GM21619 (cell line): ENCODE measurements around the gene ELAC1.

Source experiments
- ATAC-seq: cut with Tn5 transposase; IDR thresholded peaks from one replicate; pipeline ENCODE4 v1.9.1; 2021; ENCODE audit not compliant: unreplicated experiment

The ELAC1 gene

DNA sequence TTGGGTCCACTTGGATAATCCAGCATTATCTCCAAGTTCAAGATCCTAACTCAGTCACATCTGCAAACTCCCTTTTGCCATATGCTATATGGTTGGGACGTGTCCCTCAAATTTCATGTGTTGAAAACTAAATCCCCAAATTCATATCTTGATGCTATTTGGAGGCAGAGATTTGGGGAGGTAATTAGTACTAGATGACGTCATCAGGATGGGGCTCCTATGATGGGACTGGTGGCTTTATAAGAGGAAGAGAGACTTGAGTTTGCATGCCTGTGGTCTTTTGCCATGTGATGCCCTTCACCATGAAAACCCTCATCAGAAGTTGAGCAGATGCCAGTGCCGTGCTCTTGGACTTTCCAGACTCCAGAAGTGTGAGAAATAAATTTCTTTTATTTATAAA, 45.4 kb downstream of the ELAC1 start:
- no peak for ATAC-seq

DNA sequence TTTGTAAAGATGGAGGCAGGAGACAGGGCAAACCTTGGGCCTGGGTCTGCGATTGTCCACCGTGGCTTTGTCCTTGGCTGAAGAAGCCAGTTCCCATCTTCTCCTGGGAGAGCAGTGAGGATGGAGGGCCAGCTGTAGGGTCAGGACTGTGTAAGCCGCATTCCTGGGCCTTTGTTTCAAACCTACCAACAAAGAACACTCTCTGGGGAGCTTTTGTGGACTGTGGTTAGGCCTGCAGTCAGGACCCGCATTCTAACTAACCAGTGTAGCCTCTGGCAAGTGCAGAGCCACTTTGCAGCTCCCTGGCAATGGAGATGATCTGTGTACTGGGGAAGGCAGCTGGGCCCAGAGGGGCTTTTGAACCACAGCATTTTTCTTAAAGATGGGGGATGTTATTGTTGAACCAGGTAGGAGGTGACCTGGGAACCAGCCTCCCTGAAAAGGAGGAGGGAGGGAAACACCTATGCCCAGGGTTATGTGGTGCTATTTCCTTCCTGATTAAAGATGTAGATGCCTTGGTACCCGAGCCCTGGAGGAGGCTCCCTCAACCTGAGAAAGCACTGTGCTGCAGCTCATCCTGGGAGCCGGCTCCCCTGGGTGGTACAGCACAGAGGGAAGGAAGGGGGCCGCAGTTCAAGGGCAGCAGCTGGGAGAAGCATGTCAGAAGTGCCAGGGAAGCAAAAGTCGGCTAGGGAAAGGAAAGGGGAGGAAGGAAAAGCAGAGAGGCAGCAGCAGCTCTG, 49.5 kb downstream of the ELAC1 start:
- ATAC-seq, result no peak

DNA sequence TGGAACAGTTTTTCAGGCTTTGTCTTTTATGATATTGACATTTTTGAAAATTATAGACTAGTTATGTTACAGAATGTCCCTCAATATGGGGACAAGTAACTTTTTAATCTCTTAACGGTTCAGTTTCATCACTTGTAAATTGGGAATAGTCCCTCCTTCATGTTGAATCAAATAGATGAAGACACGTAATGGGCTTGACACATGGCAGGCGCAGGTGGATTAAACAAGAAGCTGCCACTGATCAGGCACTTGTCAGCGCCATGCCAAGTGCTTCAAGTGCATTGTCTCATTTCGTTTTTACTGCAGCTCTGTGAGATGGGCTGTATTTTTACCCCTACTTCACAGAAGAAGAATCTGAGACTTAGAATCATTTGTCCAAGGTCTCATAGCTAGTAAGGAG, 52.7 kb downstream of the ELAC1 start:
- ATAC-seq, result no peak

DNA sequence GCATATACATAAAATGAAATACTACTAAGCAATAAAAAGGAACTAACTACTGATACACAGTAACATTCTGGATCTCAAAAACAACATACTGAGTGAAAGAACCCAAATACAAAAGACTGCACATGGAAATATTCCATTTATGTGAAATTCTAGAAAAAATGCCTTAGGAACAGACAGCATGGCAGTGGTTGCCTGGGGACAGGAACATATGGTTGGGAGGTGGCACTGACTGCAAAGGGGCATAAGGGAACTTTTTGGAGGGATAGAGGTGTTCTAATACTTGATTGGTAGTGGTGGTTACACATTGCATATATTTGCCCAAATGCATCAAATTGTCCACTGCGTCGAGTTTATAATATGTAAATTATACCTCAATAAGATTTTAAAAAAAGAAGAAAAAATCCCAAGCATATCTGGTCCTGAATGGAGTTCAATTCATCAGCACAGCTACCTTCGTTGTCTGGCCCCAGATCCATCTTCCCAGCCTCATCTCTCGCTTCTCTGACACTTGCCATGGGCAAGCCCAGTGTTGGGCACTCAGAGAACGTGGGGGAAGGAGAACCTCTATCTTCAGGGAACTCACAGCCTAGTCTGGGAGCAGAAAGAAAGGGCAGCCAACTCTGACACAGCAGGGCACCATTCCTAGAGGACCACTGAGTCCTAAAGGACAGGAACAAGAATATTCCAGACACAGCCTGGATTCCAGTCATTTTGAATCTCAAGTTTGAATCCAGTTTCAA, 53.6 kb downstream of the ELAC1 start:
- no peak for ATAC-seq

DNA sequence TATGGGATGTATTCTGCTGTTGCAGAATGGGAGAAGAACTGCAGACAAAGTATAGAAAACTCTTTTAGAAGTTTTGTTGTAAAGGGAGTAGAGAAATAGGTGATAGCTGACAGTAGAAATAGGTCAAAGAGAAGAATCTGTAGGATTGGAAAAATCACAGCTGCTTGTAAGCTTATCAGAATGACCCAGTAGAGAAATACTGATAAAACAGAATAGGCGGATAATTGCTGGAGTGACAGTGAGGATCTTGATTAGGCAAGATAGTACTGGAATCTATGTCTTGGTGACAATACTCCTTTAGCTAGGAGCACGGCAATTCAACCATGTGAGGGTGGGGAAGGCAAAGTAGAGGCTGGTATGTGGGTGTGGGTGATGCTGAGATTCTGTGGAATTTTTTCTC, 57.7 kb downstream of the ELAC1 start:
- ATAC-seq, result no peak

DNA sequence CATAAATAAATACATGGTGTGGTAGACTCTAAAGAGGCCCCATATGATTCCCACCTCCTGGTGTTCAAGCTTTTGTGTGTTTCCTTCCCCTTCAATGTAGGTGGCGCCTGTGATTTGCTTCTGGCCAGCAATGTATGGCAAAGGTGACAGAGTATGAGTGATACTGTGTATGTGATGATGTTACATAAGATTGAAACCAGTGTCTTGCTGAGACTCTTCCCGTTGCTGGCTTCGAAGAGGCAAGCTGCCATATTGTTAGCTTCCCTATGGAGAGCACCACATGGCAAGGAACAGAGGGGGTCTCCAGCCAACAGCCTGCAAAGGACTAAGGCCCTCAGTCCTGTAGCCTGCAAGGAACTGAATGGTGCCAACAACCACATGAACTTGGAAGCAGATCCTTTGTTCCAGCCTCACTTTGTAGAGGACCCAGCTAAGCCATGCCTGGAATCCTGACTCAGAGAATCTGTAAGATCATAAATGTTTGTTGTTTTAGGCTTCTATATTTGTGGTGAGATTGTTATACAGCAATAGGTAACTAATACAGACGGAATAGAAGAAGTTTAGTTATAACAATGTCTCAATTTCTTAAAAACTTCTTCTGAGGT, 60.5 kb downstream of the ELAC1 start:
- no peak for ATAC-seq

DNA sequence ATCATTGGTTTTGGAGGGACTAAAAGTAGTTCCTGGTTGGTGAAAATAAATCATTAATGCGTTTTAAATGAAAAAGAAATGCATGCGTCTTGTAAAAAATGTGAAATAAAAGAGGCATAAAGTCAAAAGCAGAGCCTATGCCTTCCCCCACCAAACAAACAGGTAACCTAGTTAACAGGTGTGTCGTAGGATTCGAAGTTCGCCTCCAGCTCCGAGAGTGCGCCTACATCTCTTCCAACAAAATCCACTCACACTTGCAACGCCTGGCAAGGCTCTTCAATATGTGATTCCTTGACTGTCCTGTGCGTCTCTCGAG, 61.5 kb downstream of the ELAC1 start:
- no peak for ATAC-seq

DNA sequence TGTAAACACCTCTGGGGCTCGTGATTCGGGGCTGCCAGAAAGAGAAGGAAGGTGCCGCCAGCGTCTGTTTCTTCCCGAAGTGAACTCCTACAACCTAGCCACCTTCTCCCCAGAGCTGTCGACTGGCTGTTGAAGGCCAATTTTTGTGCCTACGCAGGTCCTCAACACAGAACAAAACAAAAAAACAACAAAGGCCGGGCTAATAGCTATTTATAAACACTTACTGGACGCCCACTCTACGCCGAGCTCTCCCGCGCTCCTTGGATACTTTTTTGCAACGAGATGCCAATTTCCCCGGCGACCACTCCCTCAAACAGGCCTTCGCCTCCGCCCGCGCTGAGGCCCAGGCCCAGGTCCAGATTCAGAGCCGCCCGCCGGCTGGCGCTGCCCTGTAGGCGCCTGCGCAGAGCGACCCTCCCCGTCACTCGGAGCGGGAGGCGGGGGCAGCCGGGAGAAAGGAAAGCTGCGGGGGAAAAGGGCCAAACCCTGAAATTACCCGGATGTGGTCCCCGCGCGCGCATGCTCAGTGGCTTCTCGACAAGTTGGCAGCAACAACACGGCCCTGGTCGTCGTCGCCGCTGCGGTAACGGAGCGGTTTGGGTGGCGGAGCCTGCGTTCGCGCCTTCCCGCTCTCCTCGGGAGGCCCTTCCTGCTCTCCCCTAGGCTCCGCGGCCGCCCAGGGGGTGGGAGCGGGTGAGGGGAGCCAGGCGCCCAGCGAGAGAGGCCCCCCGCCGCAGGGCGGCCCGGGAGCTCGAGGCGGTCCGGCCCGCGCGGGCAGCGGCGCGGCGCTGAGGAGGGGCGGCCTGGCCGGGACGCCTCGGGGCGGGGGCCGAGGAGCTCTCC, 62.1 kb downstream of the ELAC1 start, which contains the start of gene SMAD4:
TSS of gene SMAD4 (plus strand) at position 520 of the 843 bp plus-strand sequence. CDS start 16,834 bp downstream, outside the sequence.
- ATAC-seq, result peak; percentile 84

DNA sequence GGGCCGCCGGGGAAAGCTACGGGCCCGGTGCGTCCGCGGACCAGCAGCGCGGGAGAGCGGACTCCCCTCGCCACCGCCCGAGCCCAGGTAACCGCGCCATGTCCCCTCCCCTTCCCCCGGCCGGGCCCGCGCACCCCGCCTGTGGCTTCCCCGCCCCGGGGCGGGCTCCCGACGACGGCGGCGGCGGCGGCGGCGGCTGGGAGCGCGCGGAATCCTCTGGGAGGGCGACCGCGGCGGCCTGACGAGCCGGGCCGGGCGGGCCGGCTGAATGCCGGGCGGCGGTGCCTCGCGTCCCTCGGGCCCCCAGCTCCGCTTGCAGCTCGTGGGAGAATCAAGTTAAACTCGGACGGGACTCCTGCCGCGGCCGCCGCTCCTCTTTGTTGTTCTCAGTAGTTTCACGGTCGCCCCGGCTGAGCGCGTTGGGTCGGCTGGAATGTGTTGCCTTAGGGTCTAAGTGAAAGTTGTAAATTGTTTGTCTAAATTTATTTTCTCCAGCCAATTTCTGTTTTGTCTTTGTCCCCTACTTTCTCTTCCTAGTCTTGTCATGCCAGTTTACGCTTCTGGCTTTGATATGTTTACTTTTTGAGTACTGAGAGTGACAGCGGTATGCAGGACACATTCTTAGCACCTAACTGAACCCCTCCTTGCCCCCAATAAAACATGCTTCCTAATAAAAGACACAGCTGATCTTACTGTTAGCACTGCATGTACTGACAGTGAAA, 62.9 kb downstream of the ELAC1 start:
- ATAC-seq, result peak; percentile 46

DNA sequence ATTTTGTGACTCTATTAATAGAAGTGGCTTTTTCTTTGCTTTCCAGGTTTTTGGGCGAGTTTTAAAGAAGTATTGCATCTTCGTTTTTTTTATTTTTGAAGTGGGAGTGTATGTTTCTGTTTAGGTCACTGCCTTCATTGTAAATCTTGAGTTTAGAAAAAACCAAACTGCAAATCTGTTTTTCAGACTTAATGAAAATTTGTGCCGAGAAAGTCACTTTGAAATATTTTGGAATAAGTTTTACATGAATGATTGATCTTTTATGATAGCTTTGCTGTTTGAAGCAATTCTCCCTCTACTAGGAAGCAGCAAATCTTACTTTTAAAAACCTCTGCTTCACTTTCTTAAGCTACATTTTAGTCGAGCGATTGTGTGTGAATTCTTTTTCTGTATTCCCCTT, 64.4 kb downstream of the ELAC1 start:
- ATAC-seq, result no peak

DNA sequence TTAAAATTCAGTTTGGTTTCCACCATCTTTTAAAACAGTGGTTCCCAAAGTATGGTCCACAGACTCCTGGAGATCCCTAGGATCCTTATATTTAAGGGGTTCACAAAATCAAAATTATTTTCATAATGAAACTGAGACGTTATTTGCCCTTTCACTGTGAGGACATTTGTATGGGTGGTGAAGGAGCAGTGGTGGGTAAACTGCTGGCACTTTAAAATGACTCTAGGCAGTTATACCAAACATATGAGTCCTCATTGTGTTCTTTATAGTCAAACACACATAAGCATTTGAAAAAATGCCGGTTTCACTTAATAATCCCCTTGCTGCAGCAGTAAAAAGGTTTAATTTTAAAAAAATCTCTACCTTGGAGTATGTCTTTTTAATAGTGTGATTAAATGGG, 69.4 kb downstream of the ELAC1 start:
- ATAC-seq, result no peak
